ENCODE results near the gene PPP2R2C. TPM values are rescaled to one million over a fixed set of nuclear protein-coding genes. Genes with fewer than 3 reads are reported as not detected.

PPP2R2C gene
- total RNA-seq, 5 donors from 2014 or later (not counting 1 experiment from before 2014, with no cell fraction given): 0.20 TPM; not detected in 4

DNA sequence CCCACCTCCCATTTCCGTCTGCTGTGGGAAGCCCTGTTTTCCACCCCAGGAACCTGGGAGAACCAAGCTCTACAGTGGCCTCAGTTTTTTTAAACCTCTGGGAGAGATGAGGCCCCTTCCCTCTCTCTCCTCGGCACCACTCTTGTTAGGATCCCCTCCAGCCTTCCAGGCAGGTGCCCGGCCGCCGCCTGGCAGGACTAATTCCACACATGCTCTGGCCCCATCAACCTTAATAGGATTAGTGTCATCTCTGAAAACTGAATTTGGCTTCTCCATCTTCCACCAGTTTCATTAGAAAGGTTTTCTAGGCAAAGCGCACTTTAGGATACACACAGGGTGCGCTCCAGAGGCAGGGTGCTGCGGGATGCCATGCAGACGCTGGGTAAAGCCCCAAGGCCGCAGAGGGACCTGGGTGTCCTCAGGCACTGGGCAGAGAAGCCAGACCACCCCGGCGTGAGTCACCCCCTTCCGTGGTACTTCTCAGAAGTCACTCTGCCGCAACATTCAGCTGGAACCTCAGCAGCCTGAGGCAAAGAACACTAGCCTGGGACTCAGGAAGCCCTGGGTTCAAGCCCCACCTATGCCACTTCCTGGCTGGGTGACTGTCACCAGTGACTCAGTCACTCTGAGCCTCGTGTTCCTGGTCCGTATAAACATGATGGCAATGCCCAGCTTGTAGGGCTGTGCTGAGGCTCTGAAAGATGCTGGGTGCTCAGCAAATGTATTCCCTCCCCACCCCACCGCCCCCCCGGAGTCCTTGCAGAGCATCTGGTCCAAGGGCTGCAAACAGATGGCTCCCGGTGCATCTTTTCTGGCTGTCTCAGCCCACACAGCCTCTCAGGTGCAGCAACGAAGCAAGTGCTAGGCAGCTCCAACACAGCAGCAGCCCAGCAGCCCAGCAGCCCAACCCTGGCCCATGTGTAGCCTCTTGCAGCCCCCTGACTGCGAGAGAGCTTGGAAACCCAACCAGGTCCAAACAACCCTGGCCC is 29.1 kb downstream of the PPP2R2C start:
- Mint-ChIP-seq H3K4me3 (no peak overlapping the region), H3K36me3 (no peaks in the 10 kb centered on the region), H3K9me3 (no peaks in the 10 kb centered on the region), H3K27ac (no peak overlapping the region), H3K4me1 (peaks cover 0 to 2% (median 0%) of the 10 kb centered on the region in 3 donors), H3K27me3 (peaks cover 26 to 39% of the 10 kb centered on the region in 2 donors)
- Histone ChIP-seq H3K4me1 (ENCODE audit: control insufficient read depth in 1 of 2, extremely low read depth in 1 of 2, insufficient read depth in 2 of 2, low read length in 2 of 2) (peaks cover 0 to 8% of the 10 kb centered on the region in 2 experiments), H3K4me3 (ENCODE audit: control insufficient read depth in 1 of 2, extremely low read depth in 1 of 2, low read length in 1 of 2) (no peak overlapping the region), H3K9me3 (no peaks in the 10 kb centered on the region), H3K27ac (ENCODE audit: low read length) (no peak overlapping the region), H3K36me3 (ENCODE audit: control insufficient read depth in 2 of 2, extremely low read depth in 1 of 2, insufficient read depth in 1 of 2, low read length in 1 of 2) (no peaks in the 10 kb centered on the region), H3K27me3 (replicated peaks in 1 of 2; ENCODE audit: control insufficient read depth in 2 of 2, extremely low read depth in 1 of 2, insufficient read depth in 2 of 2, low read length in 1 of 2) (peaks cover 0 to 41% of the 10 kb centered on the region in 2 experiments)
- WGBS (ENCODE audit: insufficient coverage): 72% methylated on average over 19 of the region's 21 CpGs
- no peak for ATAC-seq (replicated peaks in 1 of 4)
- CTCF ChIA-PET: no interaction called here
- POLR2A ChIA-PET: no interaction called here
- peak in 1 of 35 experiments; percentile 5 for DNase-seq

- H3K27me3 Mint-ChIP-seq: peaks cover 24 to 36% of the 10 kb centered on the region in 2 donors
- Histone ChIP-seq H3K27me3 (replicated peaks in 1 of 2; ENCODE audit: control insufficient read depth in 2 of 2, extremely low read depth in 1 of 2, insufficient read depth in 2 of 2, low read length in 1 of 2) (peaks cover 0 to 39% of the 10 kb centered on the region in 2 experiments), H3K9me3 (no peaks in the 10 kb centered on the region), H3K36me3 (ENCODE audit: control insufficient read depth in 2 of 2, extremely low read depth in 1 of 2, insufficient read depth in 1 of 2, low read length in 1 of 2) (no peaks in the 10 kb centered on the region), H3K27ac (ENCODE audit: low read length) (no peak overlapping the region), H3K4me1 (ENCODE audit: control insufficient read depth in 1 of 2, extremely low read depth in 1 of 2, insufficient read depth in 2 of 2, low read length in 2 of 2) (peaks cover 0 to 8% of the 10 kb centered on the region in 2 experiments), H3K4me3 (ENCODE audit: control insufficient read depth in 1 of 2, extremely low read depth in 1 of 2, low read length in 1 of 2) (no peak overlapping the region)
- ChIA-PET CTCF (no interaction called here), POLR2A (no interaction called here)
- ATAC-seq (replicated peaks in 1 of 4): no peak
- 81% methylated on average over 4 of the region's 8 CpGs for WGBS (ENCODE audit: insufficient coverage)
- H3K9me3 Mint-ChIP-seq: no peaks in the 10 kb centered on the region
- peaks cover 0 to 2% (median 0%) of the 10 kb centered on the region in 3 donors for H3K4me1 Mint-ChIP-seq
- no peak for DNase-seq
- no peaks in the 10 kb centered on the region for H3K36me3 Mint-ChIP-seq
- H3K27ac Mint-ChIP-seq: no peak overlapping the region
- no peak overlapping the region for H3K4me3 Mint-ChIP-seq
Measured at GRCh38 chr4:6442555-6442954, 29.9 kb downstream of the PPP2R2C start.

DNA sequence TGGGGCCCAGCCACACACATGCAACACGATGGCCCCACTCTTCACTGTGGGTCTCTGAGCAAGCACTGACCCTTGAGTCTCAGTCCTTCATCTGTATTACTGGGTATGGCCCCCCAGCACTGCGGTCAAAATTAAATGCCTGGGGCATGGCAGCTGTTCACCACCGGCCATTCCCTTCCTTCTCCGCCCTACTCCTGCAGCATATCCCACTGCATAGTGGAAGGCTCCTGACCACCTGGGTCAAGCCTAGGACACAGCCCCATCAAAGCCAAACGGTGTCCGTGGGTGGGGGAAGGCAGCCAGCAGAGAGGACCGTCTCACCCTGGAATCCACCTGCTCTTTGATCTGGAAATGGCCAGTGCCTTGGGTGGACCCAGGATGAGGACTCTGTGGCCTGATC is 30.7 kb downstream of the PPP2R2C start:
- Mint-ChIP-seq H3K4me3 (no peak overlapping the region), H3K9me3 (peaks cover 0 to 3% (median 0%) of the 10 kb centered on the region in 3 donors), H3K27me3 (peaks cover 23 to 34% of the 10 kb centered on the region in 2 donors), H3K36me3 (no peaks in the 10 kb centered on the region), H3K4me1 (peaks cover 0 to 2% (median 0%) of the 10 kb centered on the region in 3 donors), H3K27ac (no peak overlapping the region)
- no peak for ATAC-seq (replicated peaks in 1 of 4)
- CTCF ChIA-PET: no interaction called here
- 81% methylated on average over 5 of the region's 7 CpGs for WGBS (ENCODE audit: insufficient coverage)
- Histone ChIP-seq H3K9me3 (no peaks in the 10 kb centered on the region), H3K4me1 (ENCODE audit: control insufficient read depth in 1 of 2, extremely low read depth in 1 of 2, insufficient read depth in 2 of 2, low read length in 2 of 2) (peaks cover 0 to 8% of the 10 kb centered on the region in 2 experiments), H3K36me3 (ENCODE audit: control insufficient read depth in 2 of 2, extremely low read depth in 1 of 2, insufficient read depth in 1 of 2, low read length in 1 of 2) (no peaks in the 10 kb centered on the region), H3K27ac (ENCODE audit: low read length) (no peak overlapping the region), H3K4me3 (ENCODE audit: control insufficient read depth in 1 of 2, extremely low read depth in 1 of 2, low read length in 1 of 2) (no peak overlapping the region), H3K27me3 (replicated peaks in 1 of 2; ENCODE audit: control insufficient read depth in 2 of 2, extremely low read depth in 1 of 2, insufficient read depth in 2 of 2, low read length in 1 of 2) (peaks cover 0 to 34% of the 10 kb centered on the region in 2 experiments)
- POLR2A ChIA-PET: no interaction called here
- no peak for DNase-seq

DNA sequence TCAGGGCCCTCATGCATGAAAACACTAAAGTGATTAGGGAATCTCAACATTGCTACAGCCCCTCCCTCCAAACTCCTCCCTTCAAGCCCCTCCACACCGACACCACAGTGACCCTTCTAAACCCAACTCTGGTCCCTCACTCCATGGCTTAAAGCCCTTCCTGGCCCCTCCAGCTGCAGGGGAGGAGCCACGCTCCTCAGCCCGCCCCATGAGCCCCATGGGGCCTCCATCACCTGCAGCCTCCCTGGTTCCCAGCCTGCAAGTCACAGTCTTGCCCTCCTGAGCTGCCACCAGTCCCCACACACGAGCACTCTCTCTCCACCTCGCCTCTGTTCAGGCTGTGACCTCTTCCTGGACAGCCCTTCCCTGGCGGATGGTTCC is 31.2 kb downstream of the PPP2R2C start:
- CTCF ChIA-PET: no interaction called here
- DNase-seq (no peak), ATAC-seq (replicated peaks in 1 of 4) (no peak)
- H3K4me1 ChIP-seq (ENCODE audit: control insufficient read depth in 1 of 2, extremely low read depth in 1 of 2, insufficient read depth in 2 of 2, low read length in 2 of 2): peaks cover 0 to 8% of the 10 kb centered on the region in 2 experiments
- WGBS (ENCODE audit: insufficient coverage): 47% methylated on average over 5 of the region's 6 CpGs
- peaks cover 22 to 28% of the 10 kb centered on the region in 2 donors for H3K27me3 Mint-ChIP-seq
- no peaks in the 10 kb centered on the region for H3K36me3 ChIP-seq (ENCODE audit: control insufficient read depth in 2 of 2, extremely low read depth in 1 of 2, insufficient read depth in 1 of 2, low read length in 1 of 2)
- peaks cover 0 to 3% (median 0%) of the 10 kb centered on the region in 3 donors for H3K9me3 Mint-ChIP-seq
- POLR2A ChIA-PET: no interaction called here
- H3K27ac Mint-ChIP-seq: no peak overlapping the region
- H3K4me3 Mint-ChIP-seq: no peak overlapping the region
- H3K36me3 Mint-ChIP-seq: no peaks in the 10 kb centered on the region
- H3K4me1 Mint-ChIP-seq: peaks cover 0 to 2% (median 0%) of the 10 kb centered on the region in 3 donors
- no peak overlapping the region for H3K27ac ChIP-seq (ENCODE audit: low read length)
- peaks cover 0 to 33% of the 10 kb centered on the region in 2 experiments for H3K27me3 ChIP-seq (replicated peaks in 1 of 2; ENCODE audit: control insufficient read depth in 2 of 2, extremely low read depth in 1 of 2, insufficient read depth in 2 of 2, low read length in 1 of 2)
- no peak overlapping the region for H3K4me3 ChIP-seq (ENCODE audit: control insufficient read depth in 1 of 2, extremely low read depth in 1 of 2, low read length in 1 of 2)
- H3K9me3 ChIP-seq: no peaks in the 10 kb centered on the region

- Histone ChIP-seq H3K27me3 (replicated peaks in 1 of 2; ENCODE audit: control insufficient read depth in 2 of 2, extremely low read depth in 1 of 2, insufficient read depth in 2 of 2, low read length in 1 of 2) (peaks cover 0 to 33% of the 10 kb centered on the region in 2 experiments), H3K9me3 (no peaks in the 10 kb centered on the region), H3K4me3 (ENCODE audit: control insufficient read depth in 1 of 2, extremely low read depth in 1 of 2, low read length in 1 of 2) (no peak overlapping the region), H3K27ac (ENCODE audit: low read length) (no peak overlapping the region), H3K4me1 (ENCODE audit: control insufficient read depth in 1 of 2, extremely low read depth in 1 of 2, insufficient read depth in 2 of 2, low read length in 2 of 2) (peaks cover 0 to 8% of the 10 kb centered on the region in 2 experiments), H3K36me3 (ENCODE audit: control insufficient read depth in 2 of 2, extremely low read depth in 1 of 2, insufficient read depth in 1 of 2, low read length in 1 of 2) (no peaks in the 10 kb centered on the region)
- POLR2A ChIA-PET: no interaction called here
- no peak for ATAC-seq (replicated peaks in 1 of 4)
- WGBS (ENCODE audit: insufficient coverage): 45% methylated on average over 4 of the region's 8 CpGs
- no peak overlapping the region for H3K27ac Mint-ChIP-seq
- no peak for DNase-seq
- no peak overlapping the region for H3K4me3 Mint-ChIP-seq
- peaks cover 0 to 2% (median 0%) of the 10 kb centered on the region in 3 donors for H3K4me1 Mint-ChIP-seq
- CTCF ChIA-PET: no interaction called here
- no peaks in the 10 kb centered on the region for H3K36me3 Mint-ChIP-seq
- H3K27me3 Mint-ChIP-seq: peaks cover 19 to 26% of the 10 kb centered on the region in 2 donors
- peaks cover 0 to 3% (median 3%) of the 10 kb centered on the region in 3 donors for H3K9me3 Mint-ChIP-seq
Measured at GRCh38 chr4:6440506-6441201, 31.8 kb downstream of the PPP2R2C start.

DNA sequence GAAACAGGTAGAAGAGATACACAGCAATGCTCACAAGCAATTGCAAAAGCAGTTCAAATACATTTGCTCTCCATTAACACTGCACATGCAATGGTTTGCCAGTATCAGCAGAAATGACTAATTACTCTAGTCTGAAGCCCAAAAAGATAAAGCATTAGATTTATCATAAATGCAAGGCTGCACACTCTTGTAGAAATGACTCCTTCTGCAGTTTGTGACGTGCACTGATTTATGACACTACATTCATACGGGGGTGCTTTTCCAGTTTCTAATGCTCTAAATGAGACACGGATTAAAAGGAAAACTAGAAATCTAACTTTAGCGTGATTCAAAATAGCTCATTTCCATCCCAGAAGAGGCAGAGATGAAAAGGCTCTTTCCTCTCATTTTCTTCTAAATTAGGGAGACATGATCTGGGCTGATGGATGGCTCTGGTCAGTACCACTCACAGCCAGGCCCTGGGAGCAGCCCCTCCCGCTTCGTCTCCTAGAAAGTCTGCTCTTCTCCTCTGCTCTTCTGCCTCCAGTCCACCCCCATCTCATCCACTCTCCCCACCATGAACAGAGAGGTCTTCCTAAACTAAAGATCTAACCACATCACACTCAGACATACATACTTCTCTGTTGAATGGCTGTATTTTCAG is 33.2 kb downstream of the PPP2R2C start:
- peaks cover 16 to 30% of the 10 kb centered on the region in 2 donors for H3K27me3 Mint-ChIP-seq
- CTCF ChIA-PET: no interaction called here

More for the DNA sequence above, 33.2 kb downstream of the PPP2R2C start:
- Histone ChIP-seq H3K4me3 (ENCODE audit: control insufficient read depth in 1 of 2, extremely low read depth in 1 of 2, low read length in 1 of 2) (no peak overlapping the region), H3K36me3 (ENCODE audit: control insufficient read depth in 2 of 2, extremely low read depth in 1 of 2, insufficient read depth in 1 of 2, low read length in 1 of 2) (no peaks in the 10 kb centered on the region), H3K27ac (ENCODE audit: low read length) (no peak overlapping the region), H3K4me1 (ENCODE audit: control insufficient read depth in 1 of 2, extremely low read depth in 1 of 2, insufficient read depth in 2 of 2, low read length in 2 of 2) (peaks cover 0 to 8% of the 10 kb centered on the region in 2 experiments), H3K27me3 (replicated peaks in 1 of 2; ENCODE audit: control insufficient read depth in 2 of 2, extremely low read depth in 1 of 2, insufficient read depth in 2 of 2, low read length in 1 of 2) (peaks cover 0 to 32% of the 10 kb centered on the region in 2 experiments), H3K9me3 (no peaks in the 10 kb centered on the region)
- H3K9me3 Mint-ChIP-seq: peaks cover 5 to 11% (median 8%) of the 10 kb centered on the region in 3 donors
- DNase-seq (no peak), ATAC-seq (replicated peaks in 1 of 4) (no peak)
- POLR2A ChIA-PET: no interaction called here
- H3K36me3 Mint-ChIP-seq: no peaks in the 10 kb centered on the region
- WGBS (ENCODE audit: insufficient coverage): 79% methylated on average over 4 of the region's 6 CpGs
- peak overlapping the region in 1 of 2 donors; percentile 0 for H3K27ac Mint-ChIP-seq
- peaks cover 0 to 2% (median 0%) of the 10 kb centered on the region in 3 donors for H3K4me1 Mint-ChIP-seq
- no peak overlapping the region for H3K4me3 Mint-ChIP-seq
